HG03439 (cell line): ENCODE results near the gene KCTD5.
"Not testable (repeated sequence)": the region's sequence is repeated elsewhere in the genome, so short reads cannot be mapped to it uniquely, and the experiment has no call there.

Experiments
- ATAC-seq: cut with Tn5 transposase; IDR thresholded peaks from one replicate; pipeline ENCODE4 v1.9.1; 2021; ENCODE audit warnings: mild to moderate bottlenecking, moderate library complexity; ENCODE audit not compliant: unreplicated experiment

Gene KCTD5

GRCh38 chr16:2696601-2697250 lies 14.4 kb downstream of the KCTD5 start:
- ATAC-seq: not testable (repeated sequence)

DNA sequence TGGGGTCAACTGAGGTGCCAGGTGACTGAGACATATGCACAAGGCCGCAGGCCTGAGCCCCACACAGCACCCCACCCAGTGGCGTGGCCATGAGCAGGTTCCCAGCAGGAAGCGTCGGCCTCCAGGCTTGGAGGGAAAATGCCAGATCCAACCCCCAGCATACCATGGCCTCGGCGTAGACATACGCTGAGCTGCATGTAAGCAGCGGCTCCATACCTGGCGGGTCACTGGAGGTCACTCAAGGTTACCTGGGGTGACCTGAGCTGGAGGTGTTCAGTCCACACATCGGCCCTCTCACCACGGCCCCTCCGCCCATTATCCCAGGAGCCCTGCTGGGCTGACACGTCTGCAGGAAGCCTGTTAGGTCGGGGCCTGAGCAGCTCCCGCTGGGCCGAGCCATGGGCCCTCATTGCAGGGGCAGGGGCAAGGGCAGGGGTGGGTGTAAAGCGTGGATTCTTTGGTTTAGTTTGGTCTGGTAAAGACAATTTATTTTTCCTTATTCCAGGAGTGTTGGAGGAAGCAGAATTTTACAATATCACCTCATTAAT lies 15.2 kb downstream of the KCTD5 start:
- ATAC-seq: no peak

DNA sequence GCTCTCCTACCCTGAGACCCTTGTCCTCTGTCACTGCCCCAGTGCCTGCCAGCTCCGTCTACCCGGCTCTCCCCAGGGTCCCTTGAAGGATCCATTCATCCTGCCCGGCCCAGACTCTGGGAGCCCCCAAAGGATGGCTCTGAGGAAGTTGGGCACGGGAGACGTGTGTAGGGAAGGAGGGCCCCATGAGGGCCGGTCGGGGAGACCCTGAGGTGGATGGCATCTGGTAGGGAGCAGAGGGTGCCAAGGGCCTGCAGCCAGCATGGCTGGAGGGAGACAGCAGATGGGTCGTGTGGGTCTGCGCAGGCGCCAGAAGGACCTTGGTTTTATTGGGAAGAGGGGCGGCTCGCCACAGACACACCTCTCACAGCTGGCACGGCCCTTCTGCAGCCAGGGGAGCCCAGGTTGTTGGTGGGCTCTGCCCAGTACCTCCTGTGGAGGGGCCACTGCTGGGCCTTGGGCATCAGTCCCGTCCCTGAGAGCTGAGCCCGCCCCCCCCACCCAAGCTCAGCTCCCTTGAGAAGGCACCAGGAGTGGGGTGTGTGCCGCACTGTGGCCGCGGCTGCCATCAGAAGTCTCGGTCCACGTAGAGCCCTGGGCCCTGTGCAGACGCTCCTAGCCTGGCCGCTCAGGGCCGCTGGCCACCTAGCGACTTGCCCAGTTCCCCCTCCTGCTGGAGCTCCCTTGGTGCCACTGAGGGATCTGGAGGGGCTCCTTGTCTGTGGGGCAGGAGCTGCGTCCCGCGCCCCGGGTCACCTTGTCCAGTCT lies 16.0 kb downstream of the KCTD5 start:
- no peak for ATAC-seq

DNA sequence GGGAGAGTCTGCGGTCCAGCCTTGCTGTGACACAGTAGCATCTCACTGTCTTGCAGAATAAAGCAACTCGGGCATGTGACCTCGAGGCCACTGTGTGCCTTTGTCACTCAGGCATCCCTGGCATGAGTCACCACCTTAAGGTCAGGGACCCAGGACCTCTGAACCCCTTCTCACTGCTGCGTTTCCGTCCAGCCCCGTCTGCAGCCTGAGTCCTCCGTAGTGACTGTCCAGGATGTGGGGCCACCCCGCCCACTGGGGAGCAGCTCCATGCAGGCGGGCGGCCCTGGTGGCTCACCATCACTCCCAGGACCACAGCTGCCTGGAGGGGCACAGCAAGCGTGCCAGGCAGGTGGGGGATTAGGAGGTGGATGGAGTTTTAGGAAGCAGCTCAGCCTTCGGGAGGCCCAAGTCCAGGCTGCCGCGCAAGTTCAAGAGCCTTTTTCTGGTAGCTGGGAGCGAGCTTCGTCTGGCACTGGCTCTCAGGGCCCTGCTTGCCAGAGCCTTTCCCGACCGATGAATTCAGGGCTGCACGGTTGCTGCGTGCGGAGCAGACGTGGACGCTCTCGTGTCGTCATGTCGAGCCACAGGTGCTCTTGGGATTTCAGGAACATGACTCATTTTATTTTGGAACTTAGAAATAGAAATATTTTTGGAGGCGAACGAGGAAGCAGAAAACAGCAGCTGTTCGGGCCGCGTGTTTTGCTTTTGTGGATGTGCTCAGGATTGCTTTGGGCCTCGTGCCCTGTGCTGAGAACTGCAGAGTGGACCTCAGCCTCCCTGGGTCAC lies 16.8 kb downstream of the KCTD5 start:
- no peak for ATAC-seq

DNA sequence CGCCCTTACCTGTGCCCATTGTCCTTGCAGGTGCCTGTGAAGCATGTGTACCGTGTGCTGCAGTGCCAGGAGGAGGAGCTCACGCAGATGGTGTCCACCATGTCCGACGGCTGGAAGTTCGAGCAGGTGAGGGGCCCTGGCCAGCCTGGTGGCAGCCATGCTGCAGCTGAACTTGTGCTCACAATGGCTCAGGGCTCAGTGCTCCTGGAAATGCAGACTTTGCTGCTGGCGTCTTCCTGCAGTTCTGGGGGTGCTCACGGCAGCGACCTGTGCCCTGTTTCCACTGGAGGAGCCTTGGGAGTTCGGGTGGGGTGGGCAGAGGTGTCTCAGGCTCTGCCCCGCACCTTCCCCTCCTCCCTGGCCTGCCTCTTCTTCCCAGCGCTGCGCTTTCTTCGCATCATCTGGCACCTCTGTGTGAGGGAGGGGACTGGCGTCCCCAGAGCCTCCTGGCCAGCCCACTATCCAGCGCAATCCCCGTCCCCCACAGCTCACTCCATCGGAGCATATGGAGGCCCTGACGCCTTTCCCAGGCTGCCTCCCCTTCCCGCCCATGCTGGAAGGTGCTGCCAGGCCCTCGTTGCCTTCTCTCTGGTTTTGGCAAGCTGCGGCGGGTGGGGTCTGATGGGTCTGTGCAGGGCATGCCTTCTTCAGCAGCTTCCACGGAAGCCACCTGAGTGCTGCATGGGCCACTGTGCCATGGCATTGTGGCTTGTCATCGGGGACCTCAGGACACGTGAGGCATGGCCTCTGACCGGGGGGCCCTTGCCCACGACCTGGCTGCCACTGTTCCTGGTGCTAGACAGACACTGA lies 17.7 kb downstream of the KCTD5 start:
- ATAC-seq: no peak

- no peak for ATAC-seq
These were observed 18.5 kb downstream of the KCTD5 start for GRCh38 chr16:2700786-2701185.

DNA sequence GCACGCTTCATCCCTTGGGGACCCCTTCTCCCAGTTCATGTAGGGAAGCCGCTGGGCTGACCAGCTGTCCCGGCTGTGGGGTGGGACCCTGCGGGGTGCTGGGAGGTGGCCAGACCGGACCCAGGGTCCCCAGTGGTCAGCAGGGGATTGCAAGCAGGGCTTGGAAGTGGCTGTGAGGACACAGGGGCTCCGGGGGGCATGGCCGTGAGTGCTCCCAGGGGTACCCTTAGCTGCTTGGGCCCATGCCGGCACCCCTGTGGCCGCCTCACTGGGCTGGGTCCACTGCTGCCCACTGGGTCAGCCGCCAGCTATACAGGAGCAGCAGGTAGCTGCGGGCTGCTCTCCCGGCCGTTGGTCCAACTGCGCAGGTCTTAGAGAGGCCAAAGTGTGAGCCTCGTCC lies 18.9 kb downstream of the KCTD5 start:
- ATAC-seq: no peak

- ATAC-seq: no peak
These were observed 19.6 kb downstream of the KCTD5 start for GRCh38 chr16:2701713-2702437.

DNA sequence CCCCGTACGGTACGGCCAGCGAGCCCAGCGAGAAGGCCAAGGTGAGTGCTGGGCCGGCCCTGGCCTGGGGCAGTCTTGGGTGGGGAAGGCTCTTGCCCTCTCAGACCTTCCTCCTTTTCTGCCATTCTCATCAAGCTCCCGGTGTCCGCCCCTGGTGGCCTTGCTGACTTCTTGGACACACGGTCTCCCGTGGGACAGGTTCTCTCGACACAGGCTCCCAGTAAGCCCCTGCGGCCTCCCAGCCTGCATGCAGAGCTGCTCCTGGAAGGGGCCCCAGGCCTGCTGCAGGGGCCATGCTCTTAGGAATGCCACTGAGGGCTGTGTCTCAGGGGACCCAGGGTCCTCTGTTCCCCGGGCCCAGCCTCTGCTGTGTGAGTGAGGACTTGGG lies 20.1 kb downstream of the KCTD5 start:
- ATAC-seq: no peak

DNA sequence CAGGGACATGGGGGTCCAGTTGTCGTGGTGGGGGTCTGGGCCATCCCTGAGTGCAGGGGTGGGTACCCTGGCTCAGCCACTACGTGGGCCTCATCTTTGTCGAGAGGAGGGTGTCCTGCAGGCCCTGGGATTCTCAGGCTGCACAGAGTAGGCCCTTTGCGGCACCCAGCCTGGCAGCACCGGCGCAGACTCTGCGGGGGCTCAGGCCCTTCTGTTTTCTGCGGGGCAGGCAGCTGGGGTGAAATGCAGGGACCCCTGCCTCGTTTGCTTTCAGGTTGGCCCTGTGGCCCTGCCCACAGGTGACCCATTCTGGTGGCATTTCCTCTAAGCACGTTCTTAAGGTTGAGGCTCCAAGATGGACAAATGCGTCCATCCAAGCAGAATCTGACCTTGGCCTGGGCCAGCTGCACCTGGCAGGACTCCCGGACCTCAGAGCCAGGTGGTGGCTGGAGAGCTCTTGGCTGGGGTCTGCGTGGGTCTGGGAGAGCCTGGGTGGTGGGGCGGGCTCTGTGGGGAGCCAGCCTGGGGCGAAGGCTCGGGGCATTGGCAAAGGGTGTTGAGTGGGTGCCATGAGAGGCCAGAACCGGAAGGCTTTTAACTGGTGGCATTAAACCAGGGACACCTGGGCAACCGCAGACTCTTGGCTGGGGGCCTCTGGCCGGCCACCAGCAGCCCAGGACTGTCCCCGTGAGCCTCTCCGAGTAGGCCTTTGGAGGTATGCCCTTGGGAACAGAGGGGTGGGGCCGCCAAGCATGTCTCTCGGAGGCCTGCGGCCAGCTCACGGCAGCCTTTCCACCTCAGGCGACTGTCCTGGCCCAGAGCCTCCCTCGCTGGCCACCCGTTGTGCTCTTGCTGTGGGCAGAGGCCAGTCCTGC lies 20.8 kb downstream of the KCTD5 start:
- ATAC-seq: no peak

DNA sequence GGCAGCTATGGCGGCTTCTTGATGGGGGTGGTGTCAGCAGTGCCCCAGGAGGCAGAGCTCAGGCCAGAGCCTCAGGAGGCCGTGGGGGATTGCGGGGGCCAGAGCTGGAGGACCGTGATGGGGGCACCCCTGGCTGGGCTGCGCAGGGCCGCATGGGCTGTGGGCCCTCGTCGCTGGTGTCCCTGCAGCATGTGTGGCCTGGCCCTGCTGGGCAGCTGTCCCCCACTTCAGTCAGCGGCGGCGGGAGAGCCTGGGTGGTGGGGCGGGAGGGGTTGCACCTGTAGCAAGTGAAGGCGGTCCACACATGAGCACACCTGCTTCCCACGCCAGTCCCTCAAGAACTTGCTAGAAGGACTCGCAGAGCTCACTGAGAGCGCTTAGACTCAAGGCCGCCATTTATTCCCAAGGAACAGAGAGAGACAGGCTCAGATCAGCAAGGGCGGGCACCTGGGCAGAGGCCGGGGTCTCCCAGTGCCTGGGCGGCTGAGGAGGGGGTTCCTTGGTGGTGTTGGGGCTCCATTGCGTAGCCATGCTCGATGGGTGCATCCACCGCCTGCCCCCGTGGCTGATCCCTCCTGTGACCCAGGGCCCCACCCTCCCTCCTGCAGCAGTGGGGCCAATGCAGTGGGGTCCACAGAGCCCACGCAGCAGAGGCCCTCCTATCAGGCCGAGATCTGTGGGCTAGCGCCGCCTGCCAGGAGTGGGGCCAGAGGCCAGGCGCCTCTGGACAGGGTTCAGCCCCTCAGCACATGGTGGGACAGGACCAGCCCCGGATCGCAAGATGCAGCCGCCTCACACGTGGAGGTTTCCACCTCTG lies 22.1 kb downstream of the KCTD5 start:
- ATAC-seq: no peak

DNA sequence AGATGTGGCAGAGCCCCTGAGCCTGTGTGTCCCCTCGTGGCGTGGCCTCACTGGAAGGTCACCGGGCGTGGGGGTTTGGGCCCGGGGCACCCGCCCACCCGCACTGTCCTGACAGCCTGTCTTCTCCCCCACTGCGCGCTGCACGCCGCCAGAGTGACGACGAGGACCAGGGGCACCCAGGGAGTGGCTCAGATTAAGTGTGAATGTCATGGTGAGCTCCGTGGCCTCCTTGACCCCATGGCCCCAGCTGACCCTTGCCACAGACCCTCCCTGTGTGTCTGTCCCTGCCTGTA lies 22.6 kb downstream of the KCTD5 start:
- no peak for ATAC-seq

GRCh38 chr16:2705351-2705750 lies 23.0 kb downstream of the KCTD5 start:
- no peak for ATAC-seq

DNA sequence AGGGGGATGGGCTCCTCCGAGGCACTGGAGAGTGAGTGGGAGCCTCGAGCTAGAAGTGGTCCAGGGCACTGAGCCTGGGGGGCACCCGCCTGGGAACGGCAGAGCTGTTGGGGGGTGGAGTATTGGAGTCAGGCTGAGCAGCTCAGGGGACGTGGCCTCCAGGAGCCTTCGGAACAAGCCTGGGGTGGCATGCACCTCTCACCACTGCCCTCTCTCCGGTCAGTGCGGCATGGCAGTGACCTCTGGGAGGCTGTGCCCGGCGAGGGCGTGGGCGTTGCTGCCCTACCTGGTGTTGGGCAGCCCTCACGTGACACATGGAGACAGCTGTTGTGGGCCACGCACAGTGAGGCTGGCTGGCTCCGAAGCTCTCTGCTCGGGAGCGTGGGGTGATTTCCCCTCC lies 23.8 kb downstream of the KCTD5 start:
- ATAC-seq: no peak

DNA sequence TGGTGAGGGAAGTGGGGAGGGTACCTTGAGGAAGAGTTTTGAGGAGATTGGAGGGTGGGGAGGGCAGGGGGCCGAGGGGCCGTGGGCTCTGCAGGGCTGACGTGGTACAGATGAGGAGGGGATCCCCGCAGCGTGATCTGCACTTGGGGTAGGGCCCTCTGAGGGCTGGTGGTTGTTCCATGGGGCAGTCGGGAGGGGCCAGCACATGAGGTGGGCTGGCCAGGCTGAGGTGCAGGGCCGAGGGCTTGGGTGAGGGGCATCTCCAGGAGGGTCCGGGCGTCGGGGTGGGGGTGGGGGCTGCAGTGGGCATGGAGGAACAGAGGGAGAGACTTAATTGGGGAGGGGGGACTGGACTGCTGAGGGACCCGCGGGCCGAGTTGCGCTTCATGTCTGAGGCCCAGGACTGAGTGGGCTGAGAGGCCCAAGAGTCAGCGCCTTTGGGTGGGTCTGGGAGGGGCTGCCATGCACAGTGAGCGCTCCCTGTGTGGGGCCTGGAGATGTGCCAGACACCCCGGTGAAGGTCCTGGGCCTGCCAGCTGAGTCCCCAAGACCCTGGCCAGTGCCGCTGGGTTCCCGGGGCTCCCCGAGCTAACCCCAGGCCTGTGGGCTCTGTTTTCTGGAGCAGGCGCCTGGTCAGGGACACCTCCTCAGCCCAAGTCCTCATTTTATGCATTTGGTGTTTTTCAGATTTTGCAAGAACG lies 24.4 kb downstream of the KCTD5 start:
- no peak for ATAC-seq

- ATAC-seq: no peak
These were observed 25.3 kb downstream of the KCTD5 start for GRCh38 chr16:2707368-2708289.

DNA sequence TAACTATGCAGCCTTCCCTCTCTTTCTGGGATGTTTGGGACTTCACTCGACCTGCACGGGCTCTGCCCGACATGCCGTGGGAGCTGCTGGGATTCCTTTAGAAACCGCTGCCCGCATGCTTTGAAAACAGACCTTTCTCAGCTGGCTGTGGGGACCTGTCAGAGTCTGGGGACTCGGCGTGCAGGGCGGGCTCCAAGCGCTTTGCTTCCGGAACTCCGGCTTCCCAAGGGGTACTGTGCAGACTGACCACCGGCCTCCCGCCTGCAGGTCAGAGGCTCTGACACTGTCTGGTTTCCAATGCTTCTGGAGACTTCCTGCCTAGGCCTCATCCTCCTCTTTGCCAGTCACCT lies 25.9 kb downstream of the KCTD5 start:
- no peak for ATAC-seq
